A673 (cell line): ENCODE results near the gene AKAP6. TPM values are rescaled to one million over a fixed set of nuclear protein-coding genes. Genes with fewer than 3 reads are reported as not detected.
A peak's percentile ranks its signal among the peaks of the same experiment; 100 is the strongest.

ENCODE experiments used
- BruUV-seq: library from RNA; stranded (reverse); fragments of 400-500 nt; replicated peaks from 2 replicates; lab custom pipeline; 2021; lab: Mats Ljungman, UMichigan
- CTCF ChIA-PET: fragments of 300-600 bp; sonication (Branson Sonifier 250); formaldehyde crosslinking; loops from one replicate; lab custom pipeline; 2022; ENCODE audit warnings: antibody characterized with exemption; lab: Charles Lee
- POLR2A ChIA-PET: fragments of 300-600 bp; sonication (Branson Sonifier 250); formaldehyde crosslinking; loops from one replicate; lab custom pipeline; 2022; ENCODE audit warnings: antibody characterized with exemption; ENCODE audit not compliant: low non-redundant PET; lab: Charles Lee
- DNase-seq: peaks from one replicate; pipeline ENCODE4 v3.0.0-alpha.2; 2015; ENCODE audit warnings: low spot score
- H3K27ac ChIP-seq: fragments of 200-600 bp; sonication (generic); 2 replicates; pipeline ENCODE4 v1.5.1; 2016; ENCODE audit warnings: mixed run types, low read depth, mild to moderate bottlenecking, mixed read lengths, antibody characterized with exemption, low read length; ENCODE audit not compliant: poor library complexity, severe bottlenecking
- H3K27me3 ChIP-seq: fragments of 200-600 bp; sonication (generic); replicated peaks from 2 replicates; pipeline ENCODE4 v1.6.1; 2017; ENCODE audit warnings: mixed run types, low read depth, mild to moderate bottlenecking, mixed read lengths, antibody characterized with exemption, low read length; ENCODE audit not compliant: insufficient read depth, poor library complexity
- H3K36me3 ChIP-seq: fragments of 200-600 bp; sonication (generic); 2 replicates; pipeline ENCODE4 v1.6.1; 2016; ENCODE audit warnings: mixed run types, mild to moderate bottlenecking, mixed read lengths, antibody characterized with exemption, low read length; ENCODE audit not compliant: insufficient read depth, poor library complexity, severe bottlenecking
- H3K4me1 ChIP-seq: fragments of 200-600 bp; sonication (generic); 2 replicates; pipeline ENCODE4 v1.6.1; 2017; ENCODE audit warnings: mixed run types, mild to moderate bottlenecking, mixed read lengths, antibody characterized with exemption, low read length; ENCODE audit not compliant: insufficient read depth, poor library complexity, severe bottlenecking
- H3K4me3 ChIP-seq: fragments of 200-600 bp; sonication (generic); 2 replicates; pipeline ENCODE4 v1.5.1; 2016; ENCODE audit warnings: low read depth, mixed run types, mild to moderate bottlenecking, mixed read lengths, low read length; ENCODE audit not compliant: poor library complexity, severe bottlenecking
- H3K9me3 ChIP-seq: fragments of 200-600 bp; sonication (generic); 2 replicates; pipeline ENCODE4 v1.6.1; 2016; ENCODE audit warnings: mixed run types, low read depth, mild to moderate bottlenecking, mixed read lengths, antibody characterized with exemption, low read length; ENCODE audit not compliant: poor library complexity, severe bottlenecking
- EZH2 ChIP-seq: fragments of 200-600 bp; sonication (generic); IDR thresholded peaks from 2 replicates; pipeline ENCODE4 v1.6.1; 2017; ENCODE audit warnings: borderline replicate concordance, low read depth, mild to moderate bottlenecking, mixed read lengths, antibody characterized with exemption, low read length; ENCODE audit not compliant: poor library complexity, severe bottlenecking
- intact Hi-C: fragments of 100-400 bp; cut with micrococcal nuclease; formaldehyde crosslinking; loops from one replicate; pipeline ENCODE4 v1.10.0; 2022; ENCODE audit not compliant: unreplicated experiment
- total RNA-seq: library from RNA; stranded (reverse); gene quantifications from 2 replicates; pipeline ENCODE4 v1.2.3, GENCODE V29; 2021
- TF ChIP-seq, protein P1 (sequence below): fragments of 300-800, 200-600 bp; sonication (generic); conservative IDR thresholded peaks from 2 replicates; pipeline ENCODE4 v1.5.1; 2017; ENCODE audit warnings: low read depth, mild to moderate bottlenecking, antibody characterized with exemption, low read length, moderate library complexity, mixed read lengths

AKAP6 gene
- total RNA-seq, 1 experiment from 2014 or later, result 0.73 TPM

DNA sequence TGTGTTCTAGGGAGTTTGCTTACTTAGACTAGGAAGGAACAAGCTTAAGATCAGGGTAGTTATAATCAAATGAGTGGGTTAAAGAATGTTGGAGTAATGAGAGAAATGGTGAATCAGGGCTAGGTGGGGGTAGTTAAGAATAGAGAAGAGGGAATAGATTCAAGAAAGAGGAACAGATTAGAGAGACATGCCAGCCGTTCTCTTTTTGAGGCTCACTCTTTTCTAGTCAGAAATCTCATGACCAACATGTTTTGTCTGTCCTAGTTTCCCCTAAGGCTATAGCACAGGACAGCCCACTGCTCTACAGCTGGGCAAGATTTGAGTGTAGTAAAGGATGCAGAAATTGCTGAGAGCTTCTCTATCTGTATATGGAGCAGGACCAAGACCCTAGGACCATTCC, 258.4 kb downstream of the AKAP6 start:
- POLR2A ChIA-PET, result no interaction called here
- intact Hi-C loops, result loop anchor here (2.0 to 5.0 kb wide), 3 partner anchors 125 to 350 kb away; partner anchors contain the start of gene NPAS3
- TF ChIP-seq, protein P1, sequence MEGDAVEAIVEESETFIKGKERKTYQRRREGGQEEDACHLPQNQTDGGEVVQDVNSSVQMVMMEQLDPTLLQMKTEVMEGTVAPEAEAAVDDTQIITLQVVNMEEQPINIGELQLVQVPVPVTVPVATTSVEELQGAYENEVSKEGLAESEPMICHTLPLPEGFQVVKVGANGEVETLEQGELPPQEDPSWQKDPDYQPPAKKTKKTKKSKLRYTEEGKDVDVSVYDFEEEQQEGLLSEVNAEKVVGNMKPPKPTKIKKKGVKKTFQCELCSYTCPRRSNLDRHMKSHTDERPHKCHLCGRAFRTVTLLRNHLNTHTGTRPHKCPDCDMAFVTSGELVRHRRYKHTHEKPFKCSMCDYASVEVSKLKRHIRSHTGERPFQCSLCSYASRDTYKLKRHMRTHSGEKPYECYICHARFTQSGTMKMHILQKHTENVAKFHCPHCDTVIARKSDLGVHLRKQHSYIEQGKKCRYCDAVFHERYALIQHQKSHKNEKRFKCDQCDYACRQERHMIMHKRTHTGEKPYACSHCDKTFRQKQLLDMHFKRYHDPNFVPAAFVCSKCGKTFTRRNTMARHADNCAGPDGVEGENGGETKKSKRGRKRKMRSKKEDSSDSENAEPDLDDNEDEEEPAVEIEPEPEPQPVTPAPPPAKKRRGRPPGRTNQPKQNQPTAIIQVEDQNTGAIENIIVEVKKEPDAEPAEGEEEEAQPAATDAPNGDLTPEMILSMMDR, result no peak
- TF ChIP-seq EZH2, result no peak
- Histone ChIP-seq H3K36me3 (no peaks in the 10 kb centered on the region), H3K4me3 (no peak overlapping the region), H3K27ac (no peak overlapping the region), H3K27me3 (no peaks in the 10 kb centered on the region), H3K9me3 (no peaks in the 10 kb centered on the region), H3K4me1 (peaks cover 4% of the 10 kb centered on the region)
- BruUV-seq, result no TSS peak
- CTCF ChIA-PET, result no interaction called here
- no peak for DNase-seq

DNA sequence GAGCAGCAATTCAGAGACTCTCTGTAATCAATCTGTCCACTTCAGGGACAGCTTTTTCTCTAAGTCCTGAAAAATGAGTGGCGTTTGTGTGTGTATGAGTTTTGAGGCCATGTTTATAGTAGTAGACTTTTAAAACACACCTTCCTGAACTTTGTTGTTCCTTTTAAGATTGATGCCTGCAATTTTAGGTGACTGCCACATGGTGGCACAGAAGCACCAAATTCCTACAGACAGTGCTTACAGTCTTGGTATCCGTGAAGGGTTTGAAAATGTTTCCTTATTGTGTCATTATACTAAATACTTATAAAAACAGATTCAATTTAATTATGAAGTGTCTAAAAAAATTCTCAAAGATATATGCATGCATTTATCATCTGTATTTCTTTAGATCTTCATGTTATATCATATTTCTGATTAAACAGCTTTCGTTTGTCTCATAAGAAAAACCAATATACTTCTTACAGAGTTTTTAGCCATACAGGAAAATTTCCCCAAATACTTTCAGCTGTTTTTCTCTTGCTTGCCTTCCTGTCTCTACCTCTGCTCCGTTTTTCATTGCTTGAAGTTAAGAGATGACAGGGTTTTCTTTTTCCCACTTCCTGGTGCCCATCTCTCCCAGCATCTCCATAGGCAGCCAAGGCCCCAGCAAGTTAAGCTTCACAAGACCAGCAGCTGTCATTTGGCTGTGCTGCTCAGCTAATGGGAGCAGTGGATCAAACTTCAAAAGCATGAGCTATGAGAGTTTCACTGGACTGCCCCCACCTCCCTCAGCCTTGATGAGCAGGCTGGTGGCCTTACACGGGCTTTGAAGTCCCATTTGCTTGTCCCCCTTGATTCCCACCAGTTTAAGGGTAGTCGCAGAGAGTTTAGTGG, 259.6 kb downstream of the AKAP6 start:
- CTCF ChIA-PET, result interaction anchor here (0.5 to 1.2 kb wide), 4 partner anchors 162 to 1204 kb away, joined by 3 to 7 read pairs (median 4); no protein-coding TSS in a partner anchor
- Histone ChIP-seq H3K27me3 (no peaks in the 10 kb centered on the region), H3K36me3 (no peaks in the 10 kb centered on the region), H3K4me3 (no peak overlapping the region), H3K4me1 (peaks cover 10% of the 10 kb centered on the region), H3K27ac (no peak overlapping the region), H3K9me3 (no peaks in the 10 kb centered on the region)
- POLR2A ChIA-PET, result no interaction called here
- intact Hi-C loops, result loop anchor here (5.0 kb wide), 2 partner anchors 124 to 349 kb away; partner anchors contain the start of gene NPAS3
- BruUV-seq, result no TSS peak
- TF ChIP-seq EZH2, result no peak
- TF ChIP-seq, protein P1, result peak; percentile 90
- peak; percentile 70 for DNase-seq

DNA sequence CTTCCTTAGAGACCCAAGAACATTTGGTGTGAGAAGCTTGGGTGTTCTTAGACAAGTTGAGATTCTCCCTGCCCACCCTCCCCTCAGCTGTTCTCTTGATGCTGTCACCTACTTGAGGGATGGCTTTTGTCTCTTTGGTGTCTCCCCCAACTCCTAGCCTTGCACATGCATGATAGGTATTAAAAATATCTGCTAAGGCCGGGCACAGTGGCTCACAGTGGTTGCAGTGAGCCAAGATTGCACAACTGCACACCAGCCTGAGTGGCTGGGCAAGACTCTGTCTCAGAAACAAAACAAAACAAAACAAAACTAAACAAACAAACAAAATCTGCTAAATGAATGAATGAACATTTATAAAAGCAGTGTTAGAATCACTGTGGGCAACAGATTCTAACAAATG, 261.1 kb downstream of the AKAP6 start:
- BruUV-seq, result no TSS peak
- Histone ChIP-seq H3K27me3 (no peaks in the 10 kb centered on the region), H3K27ac (no peak overlapping the region), H3K4me1 (peaks cover 17% of the 10 kb centered on the region), H3K36me3 (no peaks in the 10 kb centered on the region), H3K9me3 (no peaks in the 10 kb centered on the region), H3K4me3 (no peak overlapping the region)
- TF ChIP-seq EZH2, result no peak
- TF ChIP-seq, protein P1, result no peak
- intact Hi-C loops, result loop anchor here (5.0 kb wide), 1 partner anchor 107 kb away; no protein-coding TSS in a partner anchor
- ChIA-PET POLR2A (interaction anchor here (0.6 kb wide), 1 partner anchor 1337 kb away, joined by 3 read pairs; no protein-coding TSS in a partner anchor), CTCF (no interaction called here)
- no peak for DNase-seq
